Measurements from ENCODE around the gene ROPN1B.
A peak's percentile ranks its signal among the peaks of the same experiment; 100 is the strongest.
"Not testable (repeated sequence)": the region's sequence is repeated elsewhere in the genome, so short reads cannot be mapped to it uniquely, and the experiment has no call there.

ROPN1B gene

DNA sequence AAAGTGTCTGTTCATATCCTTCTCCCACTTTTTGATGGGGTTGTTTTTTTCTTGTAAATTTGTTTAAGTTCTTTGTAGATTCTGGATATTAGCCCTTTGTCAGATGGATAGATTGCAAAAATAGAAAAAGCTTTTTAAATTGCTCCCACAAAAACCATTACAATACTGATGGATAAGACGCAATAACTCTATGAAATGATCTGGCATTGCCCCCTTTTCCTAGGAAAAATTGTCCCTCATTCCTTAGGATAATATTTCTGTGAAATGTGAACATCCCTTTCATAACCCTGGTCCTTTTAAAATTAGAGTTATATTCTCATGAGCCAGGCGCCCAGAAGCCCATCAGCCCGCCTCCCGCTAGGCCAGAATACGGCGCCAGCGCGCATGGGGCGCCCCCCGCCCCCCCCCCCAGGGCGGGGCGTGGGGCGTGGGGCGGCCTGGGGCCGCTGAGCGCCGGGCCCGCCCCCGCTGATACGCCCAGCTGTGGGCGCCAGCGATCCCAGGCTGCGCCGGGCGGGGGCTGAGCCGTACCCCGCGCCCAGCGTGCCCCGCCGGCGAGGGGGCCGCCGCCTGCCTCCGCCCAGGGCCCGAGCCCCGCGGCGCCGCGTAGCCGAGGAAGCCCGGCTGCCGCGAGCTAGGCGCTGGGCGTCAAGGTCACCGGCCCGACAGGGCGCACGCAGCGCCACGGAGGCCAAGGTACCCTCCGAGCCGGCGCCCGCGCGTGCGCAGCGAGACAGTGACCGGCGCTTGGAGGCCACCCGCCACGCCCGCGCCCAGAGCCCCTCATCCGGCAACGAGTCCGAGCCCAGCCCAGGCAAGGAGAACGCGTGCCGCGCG lies 11.1 kb upstream of the ROPN1B start:
- DNase-seq (ENCODE audit: insufficient read length, low spot score) (no peak), FAIRE-seq (no peak)

DNA sequence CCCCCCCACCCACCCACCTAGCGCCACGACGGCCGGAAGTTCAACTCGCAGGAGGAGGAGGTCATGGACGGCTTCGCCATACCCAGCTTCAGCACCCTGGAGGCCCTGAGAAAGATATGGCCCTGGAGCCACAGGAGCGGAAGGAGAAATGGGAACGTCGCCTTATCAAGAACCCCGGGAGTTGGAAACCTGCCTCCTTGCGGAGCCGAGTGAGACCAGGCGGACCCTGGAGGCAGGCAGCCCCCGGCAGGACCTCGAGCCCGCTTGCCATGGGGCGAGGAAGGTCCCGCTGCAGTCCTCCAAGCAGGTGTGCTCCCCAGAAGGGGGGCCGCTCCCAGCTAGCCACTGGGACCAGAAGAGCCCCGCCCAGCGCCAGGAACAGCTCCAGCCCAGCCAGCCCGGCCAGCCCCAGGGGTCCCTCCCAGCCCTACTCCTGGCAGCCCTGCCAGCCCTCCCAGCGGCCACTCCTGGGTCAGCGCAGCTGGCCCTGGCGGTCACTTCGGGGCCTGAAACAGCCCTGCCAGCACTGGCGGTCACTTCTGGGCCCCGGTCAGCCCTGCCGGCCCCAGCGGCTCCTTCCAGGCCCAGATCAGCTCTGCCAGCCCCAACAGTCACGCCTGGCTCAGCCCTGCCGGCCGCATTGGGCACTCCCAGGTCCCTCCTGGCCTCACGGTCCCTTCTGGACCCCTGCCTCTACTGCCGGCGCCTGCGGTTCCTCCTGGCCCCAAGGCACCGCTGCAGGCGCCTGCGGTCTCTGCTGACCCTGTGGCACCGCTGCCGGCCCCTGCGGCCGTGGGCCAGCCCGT lies 10.3 kb upstream of the ROPN1B start:
- FAIRE-seq (no peak), DNase-seq (ENCODE audit: insufficient read length, low spot score) (no peak)

DNA sequence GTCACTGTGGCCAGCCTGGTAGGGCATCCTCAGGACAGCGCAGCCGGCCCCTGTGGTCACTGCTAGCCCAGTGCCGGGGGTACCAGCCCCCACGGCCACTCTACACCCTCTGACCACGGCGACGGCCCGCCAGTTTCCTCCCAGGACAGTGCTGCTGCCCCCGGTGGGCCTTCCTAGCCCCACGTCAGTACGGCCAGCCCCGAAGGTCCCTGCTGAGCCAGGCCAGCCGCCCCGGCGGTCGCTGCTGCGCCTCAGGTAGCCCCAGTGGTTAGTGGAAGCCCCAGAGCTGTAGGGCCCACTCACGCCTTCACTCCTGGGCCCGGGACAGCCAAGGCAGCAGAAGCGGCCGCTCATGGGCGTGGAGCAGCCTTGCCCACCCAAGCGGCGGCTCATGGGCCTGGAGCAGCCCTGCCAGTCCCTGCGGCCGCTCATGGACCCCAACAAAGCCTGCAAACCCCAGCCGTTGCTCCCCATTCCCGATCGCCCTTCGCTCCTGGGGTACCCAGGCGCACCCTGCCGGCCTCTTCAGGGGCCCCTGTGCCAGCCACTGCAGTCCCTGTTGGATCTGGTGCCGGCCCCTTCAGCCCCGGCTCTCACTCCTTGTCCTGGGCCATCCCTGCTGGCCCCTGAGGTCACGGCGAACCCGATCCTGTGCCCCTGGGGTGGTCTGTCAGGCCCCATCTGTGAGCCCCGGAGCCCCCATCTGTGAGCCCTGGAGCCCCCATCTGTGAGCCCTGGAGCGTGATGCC lies 9.5 kb upstream of the ROPN1B start:
- no peak for FAIRE-seq
- DNase-seq (ENCODE audit: insufficient read length, low spot score) = no peak

DNA sequence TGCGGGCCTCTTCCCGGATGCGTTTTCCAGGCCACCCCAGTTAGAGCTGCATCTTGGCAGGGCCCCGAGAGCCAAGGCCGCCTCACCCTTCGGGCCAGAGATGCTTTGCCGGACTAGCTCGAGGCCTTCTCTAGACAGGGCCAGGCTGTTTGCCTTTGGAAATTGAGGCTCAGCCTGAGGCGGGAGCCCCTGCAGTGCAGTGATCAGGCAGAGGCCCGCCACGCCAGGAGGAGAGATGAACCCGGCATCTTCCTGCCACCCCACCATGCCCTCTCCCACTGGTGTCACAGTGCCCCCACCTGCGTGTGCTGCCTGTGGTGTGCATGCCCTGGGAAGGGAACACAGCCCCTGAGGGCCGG lies 8.9 kb upstream of the ROPN1B start:
- no peak for FAIRE-seq
- DNase-seq (ENCODE audit: insufficient read length, low spot score) = no peak

DNA sequence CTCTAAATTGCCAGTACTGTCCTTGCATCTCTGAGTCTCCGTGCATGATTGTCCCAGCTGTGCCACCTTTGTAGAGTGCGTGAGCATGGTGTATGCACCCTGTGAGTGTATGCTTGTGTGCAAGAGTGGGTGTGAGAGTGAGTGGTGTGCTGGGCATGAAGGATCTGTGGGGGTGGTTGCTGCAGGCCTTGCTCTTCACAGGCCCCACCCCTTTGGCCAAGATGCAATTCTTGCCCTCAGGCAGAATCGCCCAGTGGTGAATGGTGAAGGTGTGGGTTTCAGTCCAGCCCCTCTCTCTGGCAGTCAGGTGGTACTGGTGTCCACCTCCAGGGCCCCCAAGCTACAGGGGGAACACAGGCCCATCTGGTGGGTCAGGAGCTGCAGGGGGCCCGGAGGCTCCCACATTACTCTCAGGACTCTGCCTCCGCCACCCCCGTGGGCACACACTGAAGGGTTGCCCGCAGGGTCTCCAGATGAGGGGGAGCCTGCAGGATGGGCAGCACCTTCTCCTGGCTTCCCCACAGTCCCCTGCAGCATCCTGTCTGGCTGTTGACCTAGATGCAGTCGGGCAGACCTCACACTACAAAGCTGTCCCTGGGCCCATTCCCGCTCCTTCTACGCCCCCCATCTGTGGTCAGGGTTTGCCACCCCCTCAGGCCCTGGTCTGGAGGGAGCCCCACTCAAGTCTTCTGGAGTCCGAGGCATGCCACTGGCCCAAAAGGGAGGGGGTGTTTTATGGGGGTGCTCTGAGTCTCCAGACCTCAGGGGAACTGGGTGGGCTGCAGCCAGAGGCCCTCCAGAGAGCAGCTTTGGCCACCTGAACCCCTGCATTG lies 8.3 kb upstream of the ROPN1B start:
- FAIRE-seq = no peak
- DNase-seq (ENCODE audit: insufficient read length, low spot score) = no peak

DNA sequence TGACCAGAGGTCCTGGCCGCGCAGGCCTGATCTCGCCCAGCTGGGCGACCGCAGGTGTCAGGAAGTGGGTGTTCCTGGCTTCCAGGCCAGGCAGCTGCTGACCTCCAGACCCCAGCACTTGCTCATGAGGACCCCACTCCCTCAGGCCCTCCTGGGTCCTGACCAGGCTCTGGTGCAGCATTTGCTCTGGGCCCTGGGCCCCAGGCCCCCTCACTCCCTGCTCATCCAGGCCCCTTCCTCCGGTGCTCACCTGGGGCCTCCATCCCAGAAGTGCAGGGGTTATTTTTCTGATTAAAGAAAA lies 7.7 kb upstream of the ROPN1B start:
- FAIRE-seq (no peak), DNase-seq (ENCODE audit: insufficient read length, low spot score) (no peak)

GRCh38 chr3:125963834-125964233 lies 5.1 kb upstream of the ROPN1B start:
- not testable (repeated sequence) for DNase-seq (ENCODE audit: insufficient read length, low spot score); FAIRE-seq

- no peak for DNase-seq (ENCODE audit: insufficient read length, low spot score)
Measured at GRCh38 chr3:125965505-125965904, 3.5 kb upstream of the ROPN1B start.

GRCh38 chr3:125967156-125967555 lies 1.8 kb upstream of the ROPN1B start:
- FAIRE-seq = no peak
- DNase-seq (ENCODE audit: insufficient read length, low spot score) = no peak

More at GRCh38 chr3:125965505-125965904, 3.5 kb upstream of the ROPN1B start:
- FAIRE-seq = no peak

- not testable (repeated sequence) for DNase-seq (ENCODE audit: insufficient read length, low spot score); FAIRE-seq
Measured at GRCh38 chr3:125968121-125968520, 857 bp upstream of the ROPN1B start.

- FAIRE-seq = peak; percentile 98
- DNase-seq (ENCODE audit: insufficient read length, low spot score) = not testable (repeated sequence)
Measured at GRCh38 chr3:125971997-125972944, 3.3 kb downstream of the ROPN1B start.

GRCh38 chr3:125975245-125976002 lies 6.4 kb downstream of the ROPN1B start:
- not testable (repeated sequence) for DNase-seq (ENCODE audit: insufficient read length, low spot score); FAIRE-seq

DNA sequence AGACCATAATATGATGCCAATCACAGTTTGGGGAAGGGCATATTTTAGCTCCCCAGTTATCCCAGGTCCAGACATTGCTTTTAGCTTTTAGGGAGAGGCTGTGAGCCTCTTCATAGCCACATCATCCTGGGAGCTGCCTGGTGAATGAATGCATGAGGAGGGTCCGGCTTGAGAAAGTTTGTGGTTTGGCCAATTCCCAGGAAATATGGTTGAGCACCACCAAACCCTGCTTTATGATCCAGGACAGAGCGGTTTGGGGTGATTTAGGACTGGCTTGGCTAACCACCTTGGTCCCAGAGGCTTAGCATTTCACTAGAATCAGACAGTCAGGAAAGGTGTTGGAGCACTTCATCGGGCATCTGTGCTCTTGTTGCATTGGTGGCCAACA lies 7.0 kb downstream of the ROPN1B start:
- not testable (repeated sequence) for DNase-seq (ENCODE audit: insufficient read length, low spot score); FAIRE-seq

DNA sequence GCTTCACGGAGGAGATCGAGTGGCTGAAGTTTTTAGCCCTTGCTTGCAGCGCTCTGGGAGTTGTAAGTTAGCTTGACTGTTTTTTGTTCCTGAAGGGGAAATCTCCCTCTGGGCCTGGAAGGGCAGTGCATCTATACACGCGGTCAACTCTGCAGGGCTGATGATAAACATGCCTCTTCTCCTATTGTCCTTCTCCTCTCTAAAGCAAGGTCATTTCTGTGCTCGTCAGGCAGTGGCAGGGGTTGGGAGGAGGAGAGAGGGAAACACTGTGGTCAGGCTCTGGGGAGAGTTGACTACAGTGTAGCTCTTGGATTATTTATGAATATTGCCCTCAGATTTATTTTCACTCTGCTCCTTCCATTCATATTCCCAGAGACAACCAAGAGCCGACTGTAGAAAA lies 8.1 kb downstream of the ROPN1B start:
- DNase-seq (ENCODE audit: insufficient read length, low spot score); FAIRE-seq: not testable (repeated sequence)

DNA sequence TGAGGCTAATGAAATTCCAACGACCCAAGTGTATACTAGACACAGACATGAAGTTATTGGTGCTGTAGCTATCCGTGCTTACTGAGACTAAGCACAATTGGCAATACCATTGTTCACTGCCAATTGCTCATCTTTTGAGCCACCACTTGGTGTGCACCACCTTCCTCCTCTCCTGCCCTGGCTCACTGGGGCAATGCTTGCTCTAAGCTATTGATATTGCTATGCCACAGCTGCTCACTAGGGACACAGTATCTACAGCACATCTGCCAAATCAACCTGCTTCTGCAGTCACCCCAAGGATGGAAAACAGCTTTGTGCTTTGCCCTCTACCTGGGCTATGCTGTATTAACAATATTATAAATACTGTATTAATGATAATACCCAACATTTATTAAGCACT lies 16.0 kb downstream of the ROPN1B start:
- DNase-seq (ENCODE audit: insufficient read length, low spot score); FAIRE-seq: not testable (repeated sequence)

DNA sequence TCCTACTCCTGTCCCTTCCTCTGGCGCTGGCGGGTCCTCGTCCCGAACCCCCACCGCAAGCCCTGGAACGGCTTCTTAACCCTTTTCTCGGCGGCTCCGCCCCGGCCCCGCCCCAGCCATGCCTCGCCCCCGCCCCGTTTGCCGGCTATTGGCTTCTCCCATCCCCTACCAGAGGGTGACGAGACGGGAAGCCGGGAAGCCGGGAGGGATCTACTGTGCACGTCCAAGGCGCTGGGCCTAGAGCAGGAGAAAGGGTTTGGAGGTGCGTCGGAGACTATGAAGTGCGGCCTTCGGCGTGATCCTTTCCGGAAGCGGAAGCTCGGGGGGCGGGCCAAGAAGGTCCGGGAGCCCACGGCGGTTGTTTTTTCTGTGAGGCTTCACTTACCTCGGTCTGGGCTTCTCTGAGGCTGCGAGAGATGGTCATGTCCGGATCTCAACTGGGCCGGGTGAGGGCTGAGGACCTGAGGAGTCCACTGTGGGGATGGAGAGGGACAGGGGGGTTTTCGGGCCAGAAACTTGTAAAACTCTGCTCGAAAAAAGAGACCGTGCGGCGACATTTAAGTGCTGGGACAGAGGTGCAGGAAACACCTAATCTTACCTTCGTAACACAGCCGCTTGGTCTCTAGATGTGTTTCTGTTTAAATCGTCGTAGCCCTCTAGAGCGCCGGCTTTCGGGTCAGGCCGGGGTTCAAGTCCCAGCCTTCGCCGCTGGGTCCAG lies 21.4 kb downstream of the ROPN1B start:
- DNase-seq (ENCODE audit: insufficient read length, low spot score) = peak; percentile 45
- peak; percentile 75 for FAIRE-seq

DNA sequence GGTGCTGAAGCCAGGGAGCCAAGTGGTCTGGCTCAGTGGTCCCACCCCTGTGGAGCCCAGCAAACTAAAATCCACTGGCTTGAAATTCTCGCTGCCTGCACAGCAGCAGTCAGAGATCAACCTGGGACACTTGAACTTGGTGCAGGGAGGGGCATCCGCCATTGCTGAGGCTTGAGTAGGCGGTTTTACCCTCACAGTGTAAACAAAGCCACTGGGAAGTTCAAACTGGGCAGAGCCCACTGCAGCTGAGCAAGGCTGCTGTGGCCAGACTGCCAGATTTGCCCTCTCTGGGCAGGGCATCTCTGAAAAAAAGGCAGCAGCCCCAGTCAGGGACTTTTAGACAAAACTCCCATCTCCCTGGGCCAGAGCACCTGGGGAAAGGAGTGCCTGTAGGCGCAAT lies 27.8 kb downstream of the ROPN1B start:
- FAIRE-seq = not testable (repeated sequence)

DNA sequence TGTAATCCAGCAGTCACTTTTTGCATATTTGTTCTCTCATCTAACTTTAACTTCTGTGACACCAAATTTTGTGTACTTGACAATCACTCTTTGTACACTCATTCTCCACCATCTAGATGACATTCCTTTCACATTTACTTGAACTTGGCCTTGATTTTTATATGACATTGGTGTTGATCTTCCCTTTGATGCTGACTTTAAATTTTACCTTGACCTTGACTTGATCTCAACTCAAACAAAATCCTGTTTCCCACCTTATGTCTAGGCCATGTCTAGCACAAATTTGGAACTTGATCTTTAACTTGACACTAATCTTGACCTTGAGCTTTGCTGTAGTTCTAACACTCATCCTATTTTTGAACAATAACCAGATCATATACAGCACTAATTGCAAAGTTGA lies 33.2 kb downstream of the ROPN1B start:
- DNase-seq (ENCODE audit: insufficient read length, low spot score) (no peak), FAIRE-seq (no peak)

More for the DNA sequence above, 27.8 kb downstream of the ROPN1B start:
- DNase-seq (ENCODE audit: insufficient read length, low spot score) = not testable (repeated sequence)
